HFF-Myc (cell line): ENCODE data around the gene POU6F2.

Source experiments
- DNase-seq: peaks from one replicate; pipeline ENCODE4 v3.0.0-alpha.2; 2011; ENCODE audit warnings: low read depth; ENCODE audit errors: extremely low read depth
- H3K4me3 ChIP-seq: replicated peaks from 2 replicates; pipeline ENCODE4 v1.5.1; 2011; ENCODE audit warnings: low read depth, mild to moderate bottlenecking, control low read depth, low read length
- TF ChIP-seq, protein P1 (sequence below): IDR thresholded peaks from 2 replicates; pipeline ENCODE4 v1.5.1; 2012; ENCODE audit warnings: mild to moderate bottlenecking, low read depth, low read length, control low read depth; ENCODE audit errors: missing control alignments

Gene POU6F2, protein sequence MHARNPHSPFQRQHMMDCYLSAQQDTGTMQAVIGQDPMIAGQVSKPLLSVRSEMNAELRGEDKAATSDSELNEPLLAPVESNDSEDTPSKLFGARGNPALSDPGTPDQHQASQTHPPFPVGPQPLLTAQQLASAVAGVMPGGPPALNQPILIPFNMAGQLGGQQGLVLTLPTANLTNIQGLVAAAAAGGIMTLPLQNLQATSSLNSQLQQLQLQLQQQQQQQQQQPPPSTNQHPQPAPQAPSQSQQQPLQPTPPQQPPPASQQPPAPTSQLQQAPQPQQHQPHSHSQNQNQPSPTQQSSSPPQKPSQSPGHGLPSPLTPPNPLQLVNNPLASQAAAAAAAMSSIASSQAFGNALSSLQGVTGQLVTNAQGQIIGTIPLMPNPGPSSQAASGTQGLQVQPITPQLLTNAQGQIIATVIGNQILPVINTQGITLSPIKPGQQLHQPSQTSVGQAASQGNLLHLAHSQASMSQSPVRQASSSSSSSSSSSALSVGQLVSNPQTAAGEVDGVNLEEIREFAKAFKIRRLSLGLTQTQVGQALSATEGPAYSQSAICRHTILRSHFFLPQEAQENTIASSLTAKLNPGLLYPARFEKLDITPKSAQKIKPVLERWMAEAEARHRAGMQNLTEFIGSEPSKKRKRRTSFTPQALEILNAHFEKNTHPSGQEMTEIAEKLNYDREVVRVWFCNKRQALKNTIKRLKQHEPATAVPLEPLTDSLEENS

DNA sequence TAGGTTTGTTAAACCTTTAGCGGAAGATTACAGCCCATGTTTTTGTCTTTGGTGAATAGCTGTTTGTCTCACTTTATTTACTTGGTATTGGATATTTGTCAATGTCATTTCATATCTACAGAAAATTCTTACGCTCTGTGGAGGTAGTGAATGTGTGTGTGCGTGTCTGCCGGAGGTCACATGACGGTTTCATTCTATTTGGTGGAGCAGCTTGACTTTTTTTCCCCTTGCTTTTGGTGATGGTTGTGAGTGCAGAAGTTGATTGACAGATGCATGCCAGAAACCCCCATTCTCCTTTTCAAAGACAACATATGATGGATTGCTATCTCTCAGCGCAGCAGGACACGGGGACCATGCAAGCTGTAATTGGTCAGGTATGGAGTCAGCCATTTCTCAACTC lies at the start of gene POU6F2:
TSS of gene POU6F2 (plus strand) at position 225 of the 400 bp plus-strand sequence. CDS start at position 270, 45 bp downstream.
- H3K4me3 ChIP-seq = no peak within 1 kb of the TSS
- TF ChIP-seq, protein P1, sequence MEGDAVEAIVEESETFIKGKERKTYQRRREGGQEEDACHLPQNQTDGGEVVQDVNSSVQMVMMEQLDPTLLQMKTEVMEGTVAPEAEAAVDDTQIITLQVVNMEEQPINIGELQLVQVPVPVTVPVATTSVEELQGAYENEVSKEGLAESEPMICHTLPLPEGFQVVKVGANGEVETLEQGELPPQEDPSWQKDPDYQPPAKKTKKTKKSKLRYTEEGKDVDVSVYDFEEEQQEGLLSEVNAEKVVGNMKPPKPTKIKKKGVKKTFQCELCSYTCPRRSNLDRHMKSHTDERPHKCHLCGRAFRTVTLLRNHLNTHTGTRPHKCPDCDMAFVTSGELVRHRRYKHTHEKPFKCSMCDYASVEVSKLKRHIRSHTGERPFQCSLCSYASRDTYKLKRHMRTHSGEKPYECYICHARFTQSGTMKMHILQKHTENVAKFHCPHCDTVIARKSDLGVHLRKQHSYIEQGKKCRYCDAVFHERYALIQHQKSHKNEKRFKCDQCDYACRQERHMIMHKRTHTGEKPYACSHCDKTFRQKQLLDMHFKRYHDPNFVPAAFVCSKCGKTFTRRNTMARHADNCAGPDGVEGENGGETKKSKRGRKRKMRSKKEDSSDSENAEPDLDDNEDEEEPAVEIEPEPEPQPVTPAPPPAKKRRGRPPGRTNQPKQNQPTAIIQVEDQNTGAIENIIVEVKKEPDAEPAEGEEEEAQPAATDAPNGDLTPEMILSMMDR = no peak
- DNase-seq = no peak

DNA sequence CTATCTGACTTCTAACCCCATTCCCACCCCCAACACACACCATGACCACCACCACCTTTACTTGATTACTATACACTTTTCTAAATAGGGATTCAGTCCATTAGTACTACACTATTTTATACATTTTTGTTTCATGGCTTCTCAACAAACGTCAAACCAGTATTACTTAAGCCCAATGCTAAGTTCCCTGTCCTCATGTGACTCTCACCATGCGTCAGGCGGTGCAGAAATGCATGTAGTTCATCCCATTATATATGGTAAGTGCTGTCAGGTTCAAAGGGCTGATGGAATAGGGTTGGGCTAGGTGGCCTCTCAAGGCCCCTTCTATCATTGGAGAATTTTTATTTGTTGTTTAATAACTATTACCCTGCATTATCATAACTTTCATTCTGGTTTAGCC lies 49.2 kb upstream of the POU6F2 start:
- no peak overlapping the region for H3K4me3 ChIP-seq
- DNase-seq = no peak
- TF ChIP-seq, protein P1 = no peak

DNA sequence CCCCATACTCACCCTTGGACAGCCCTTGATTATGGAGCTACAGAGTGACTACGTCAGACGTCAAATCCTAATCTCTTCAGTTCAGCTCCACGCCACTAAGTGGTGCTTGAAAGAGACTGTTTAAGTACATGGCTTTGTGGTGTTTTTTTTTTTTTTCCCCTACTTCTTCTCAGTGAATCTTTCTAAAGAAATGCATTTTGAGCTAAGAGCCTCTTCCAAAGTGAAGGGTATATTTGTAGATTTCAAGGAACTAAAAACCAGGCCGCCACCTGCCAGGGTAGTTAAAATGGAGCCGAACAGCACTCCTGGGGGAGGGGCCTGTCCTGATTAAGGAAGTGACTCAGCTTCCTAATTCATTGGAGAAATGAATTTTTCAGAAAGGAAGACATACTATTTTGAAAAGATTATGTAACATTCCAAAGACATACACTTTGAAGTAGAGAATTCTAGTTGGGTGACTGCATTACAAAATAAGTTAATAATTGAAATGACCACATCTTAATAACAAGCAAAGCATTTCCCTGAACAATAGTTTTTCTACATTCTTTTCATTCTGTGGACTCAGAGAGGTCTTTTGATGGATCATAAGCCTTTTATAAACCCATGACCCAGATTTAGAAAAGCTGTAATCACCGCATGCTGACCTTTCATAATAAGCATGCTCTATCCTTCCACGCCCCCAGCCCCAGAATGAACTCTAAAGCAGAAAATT lies 48.1 kb upstream of the POU6F2 start:
- no peak overlapping the region for H3K4me3 ChIP-seq
- TF ChIP-seq, protein P1 = no peak
- DNase-seq = no peak

DNA sequence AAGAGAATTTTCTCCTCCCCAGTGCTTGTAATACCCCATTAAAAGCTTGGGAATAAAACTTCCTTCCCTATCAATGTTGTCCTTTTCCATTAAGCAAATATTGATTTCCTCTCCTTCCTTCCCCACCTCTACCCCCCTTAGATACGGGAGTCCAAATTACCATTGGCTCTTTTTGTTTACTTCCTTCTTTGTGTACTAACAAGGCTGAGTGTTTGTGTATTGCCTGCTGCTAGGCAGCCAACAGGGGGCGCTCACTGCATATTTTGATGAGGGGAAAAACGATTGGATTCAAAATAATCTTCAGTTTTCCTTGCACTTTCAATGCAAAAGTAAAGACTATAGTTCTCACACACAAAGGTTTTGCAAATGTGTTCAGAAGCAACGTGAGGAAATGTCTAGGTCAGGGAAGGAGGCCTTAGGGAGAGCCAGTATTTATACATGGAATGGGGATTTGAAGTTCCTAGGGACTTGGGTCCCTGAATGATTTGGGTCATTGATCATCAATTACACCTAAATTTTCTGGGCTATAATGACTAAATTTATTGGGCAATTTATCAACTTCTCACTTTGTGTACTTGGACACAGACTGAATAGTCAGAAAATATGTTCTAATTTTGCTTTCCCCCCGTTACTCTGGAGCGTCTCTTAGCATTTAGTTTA lies 45.1 kb upstream of the POU6F2 start:
- no peak for DNase-seq
- H3K4me3 ChIP-seq = no peak overlapping the region
- TF ChIP-seq, protein P1 = peak; percentile 97

DNA sequence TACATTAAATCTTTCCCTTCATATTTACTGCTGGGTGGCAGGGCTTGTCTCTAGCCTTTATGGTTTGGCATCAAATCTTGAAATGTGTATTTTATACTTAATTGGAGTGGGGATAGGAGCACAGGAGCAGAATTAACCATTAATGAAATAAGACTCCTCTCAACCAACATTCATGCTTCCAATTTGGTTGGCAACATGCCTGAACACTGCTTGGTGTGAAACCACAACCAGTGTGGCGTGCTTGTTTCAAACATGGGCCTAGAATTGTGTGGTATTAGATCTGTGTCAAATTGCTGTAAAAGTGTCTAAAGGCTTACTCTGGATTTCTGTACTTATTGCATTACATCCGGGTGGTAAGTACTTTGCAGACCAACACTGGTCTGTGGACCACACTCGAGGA lies 43.7 kb upstream of the POU6F2 start:
- TF ChIP-seq, protein P1 = no peak
- H3K4me3 ChIP-seq = no peak overlapping the region
- DNase-seq = no peak

DNA sequence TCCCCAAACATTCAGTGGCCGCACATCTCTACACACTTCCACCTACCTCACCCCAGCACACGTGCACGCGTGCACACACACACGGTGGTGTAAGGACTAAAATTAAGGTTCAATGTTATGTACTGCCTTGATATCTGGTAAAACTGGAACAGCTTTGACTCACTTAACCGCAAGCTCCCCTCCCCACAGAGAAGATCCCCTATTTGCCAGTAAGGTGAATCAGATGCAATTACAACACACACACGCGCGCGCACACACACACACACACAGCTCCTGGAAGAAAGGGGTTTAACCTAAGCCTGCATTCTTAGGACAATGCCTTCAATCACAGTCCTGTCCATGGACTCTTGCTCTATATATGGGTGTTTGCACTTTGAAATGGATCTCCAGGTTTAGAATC lies 43.2 kb upstream of the POU6F2 start:
- TF ChIP-seq, protein P1 = no peak
- no peak for DNase-seq
- H3K4me3 ChIP-seq = no peak overlapping the region
